Measurements from ENCODE around the gene HRH1. TPM values are rescaled to one million over a fixed set of nuclear protein-coding genes. Genes with fewer than 3 reads are reported as not detected.

The HRH1 gene
- total RNA-seq, 4 donors from 2014 or later: 2.0 to 9.7 (median 8.0) TPM

- TF ChIP-seq POLR2A (IDR thresholded peaks at IDR 0.05) (no peak), EP300 (IDR thresholded peaks at IDR 0.05; ENCODE audit: low read depth) (no peak), POLR2AphosphoS5 (IDR thresholded peaks at IDR 0.05) (no peak), CTCF (IDR thresholded peaks at IDR 0.05) (no peak)
- H3K9me3 ChIP-seq: no peaks in the 10 kb centered on the region
- intact Hi-C loops (cut with DNase I; ENCODE audit: low total_unique reads): no loop called here
- peaks cover 0 to 44% (median 15%) of the 10 kb centered on the region in 4 donors for H3K36me3 ChIP-seq
- H3K4me1 ChIP-seq: no peaks in the 10 kb centered on the region
- H3K27me3 ChIP-seq: no peaks in the 10 kb centered on the region
- H3K4me3 ChIP-seq: no peak overlapping the region
- in situ Hi-C loops (cut with MboI; ENCODE audit: low pct_ligation_motif_present in 1 of 4, low pct_unique_long_range_greater_than_20kb in 1 of 4, low sequenced_read_pairs in 3 of 4): no loop called here
- no peak for DNase-seq
- WGBS, 2 donors (ENCODE audit: low coverage in 1 of 2): 78 to 100% methylated on average over 1 of the region's 1 CpG
- H3K27ac ChIP-seq: peak overlapping the region in 1 of 4 donors; percentile 8
Measured at GRCh38 chr3:11305509-11305908, 151.2 kb downstream of the HRH1 start.

- Histone ChIP-seq H3K9me3 (no peaks in the 10 kb centered on the region), H3K4me1 (no peaks in the 10 kb centered on the region), H3K36me3 (peaks cover 0 to 41% (median 15%) of the 10 kb centered on the region in 4 donors), H3K27me3 (no peaks in the 10 kb centered on the region), H3K4me3 (no peak overlapping the region), H3K27ac (peak overlapping the region; percentile 2 to 23 (median 12))
- in situ Hi-C loops (cut with MboI; ENCODE audit: low pct_ligation_motif_present in 1 of 4, low pct_unique_long_range_greater_than_20kb in 1 of 4, low sequenced_read_pairs in 3 of 4): no loop called here
- TF ChIP-seq CTCF (IDR thresholded peaks at IDR 0.05) (no peak), POLR2AphosphoS5 (IDR thresholded peaks at IDR 0.05) (no peak), POLR2A (IDR thresholded peaks at IDR 0.05) (no peak)
- no peak for DNase-seq
- WGBS, 2 donors (ENCODE audit: low coverage in 1 of 2): 64% methylated on average over 5 of the region's 5 CpGs; no CpG with 5 or more reads in 1 of the 2 donors
- intact Hi-C loops (cut with DNase I; ENCODE audit: low total_unique reads): no loop called here
Measured at GRCh38 chr3:11306817-11307589, 152.7 kb downstream of the HRH1 start.

- no peak for DNase-seq
- Histone ChIP-seq H3K9me3 (no peaks in the 10 kb centered on the region), H3K27me3 (no peaks in the 10 kb centered on the region), H3K36me3 (peaks cover 0 to 48% (median 14%) of the 10 kb centered on the region in 4 donors), H3K27ac (peak overlapping the region; percentile 2 to 23 (median 12)), H3K4me3 (no peak overlapping the region), H3K4me1 (no peaks in the 10 kb centered on the region)
- intact Hi-C loops (cut with DNase I; ENCODE audit: low total_unique reads) (no loop called here), in situ Hi-C loops (cut with MboI; ENCODE audit: low pct_ligation_motif_present in 1 of 4, low pct_unique_long_range_greater_than_20kb in 1 of 4, low sequenced_read_pairs in 3 of 4) (no loop called here)
- WGBS, 2 donors (ENCODE audit: low coverage in 1 of 2): 86 to 91% methylated on average over 3 to 6 of the region's 6 CpGs
- no peak for TF ChIP-seq EP300 (IDR thresholded peaks at IDR 0.05; ENCODE audit: low read depth)
- no peak for TF ChIP-seq CTCF (IDR thresholded peaks at IDR 0.05)
- TF ChIP-seq POLR2AphosphoS5 (IDR thresholded peaks at IDR 0.05): no peak
- TF ChIP-seq POLR2A (IDR thresholded peaks at IDR 0.05): no peak
Measured at GRCh38 chr3:11307830-11308432, 153.6 kb downstream of the HRH1 start.

- peaks cover 0 to 62% (median 16%) of the 10 kb centered on the region in 4 donors for H3K36me3 ChIP-seq
- in situ Hi-C loops (cut with MboI; ENCODE audit: low pct_ligation_motif_present in 1 of 4, low pct_unique_long_range_greater_than_20kb in 1 of 4, low sequenced_read_pairs in 3 of 4): no loop called here
- no peak overlapping the region for H3K4me3 ChIP-seq
- DNase-seq: no peak
- no peaks in the 10 kb centered on the region for H3K9me3 ChIP-seq
- H3K27ac ChIP-seq: no peak overlapping the region
- no peaks in the 10 kb centered on the region for H3K4me1 ChIP-seq
- intact Hi-C loops (cut with DNase I; ENCODE audit: low total_unique reads): no loop called here
- H3K27me3 ChIP-seq: no peaks in the 10 kb centered on the region
- 78 to 89% methylated on average over 5 of the region's 5 CpGs for WGBS, 2 donors (ENCODE audit: low coverage in 1 of 2)
- no peak for TF ChIP-seq EP300 (IDR thresholded peaks at IDR 0.05; ENCODE audit: low read depth)
- no peak for TF ChIP-seq POLR2AphosphoS5 (IDR thresholded peaks at IDR 0.05)
- TF ChIP-seq POLR2A (IDR thresholded peaks at IDR 0.05): no peak
- no peak for TF ChIP-seq CTCF (IDR thresholded peaks at IDR 0.05)
Measured at GRCh38 chr3:11310258-11310657, 156.0 kb downstream of the HRH1 start.
